Measurements from ENCODE around the gene OST4.
"Not testable (repeated sequence)": the region's sequence is repeated elsewhere in the genome, so short reads cannot be mapped to it uniquely, and the experiment has no call there.

Gene OST4
- long read RNA-seq, transcript OST4-203 (3 exons, 561 nt): major isoform, 33 of 35 reads
- long read RNA-seq, partial matches to known transcripts: 0 of 35 reads
- long read RNA-seq, other reads (novel, unspliced or antisense): 1 of 35 reads

GRCh38 chr2:27071277-27071989, at the start of gene OST4:
Gene OST4 (minus strand): TSS chr2:27071654.
- TF ChIP-seq SPI1 (IDR thresholded peaks at IDR 0.05; ENCODE audit: borderline replicate concordance, low read depth): no peak
- peak; percentile 89 for TF ChIP-seq GABPA (IDR thresholded peaks at IDR 0.05; ENCODE audit: low read depth)
- TF ChIP-seq POLR2AphosphoS5 (IDR thresholded peaks at IDR 0.05; ENCODE audit: low read depth): peak; percentile 70; the same call in 1 of the 2 replicates
- TF ChIP-seq CTCF (IDR thresholded peaks at IDR 0.05; ENCODE audit: insufficient read depth, low read length): no peak
- TF ChIP-seq REST (IDR thresholded peaks at IDR 0.05; ENCODE audit: insufficient replicate concordance, low read depth): no peak
- H3K27ac ChIP-seq (replicated peaks): peak within 1 kb of the TSS; percentile 74
- DNase-seq (ENCODE audit: low read depth in 1 of 2, low spot score in 1 of 2): peak; percentile 88 to 89
- no peaks in the 10 kb centered on the region for H3K27me3 ChIP-seq (ENCODE audit: insufficient read depth, poor library complexity, severe bottlenecking)
- H3K4me3 ChIP-seq (replicated peaks; ENCODE audit: insufficient read depth, low read length): peak within 1 kb of the TSS; percentile 92

GRCh38 chr2:27119330-27119670, 47.8 kb upstream of the OST4 start:
- H3K27me3 ChIP-seq (ENCODE audit: insufficient read depth, poor library complexity, severe bottlenecking); H3K27ac ChIP-seq (replicated peaks): not testable (repeated sequence)

GRCh38 chr2:27118525-27119329, 47.3 kb upstream of the OST4 start, which contains the start of gene CGREF1:
Gene CGREF1 (minus strand): TSS chr2:27119128. CDS start chr2:27104366, 14,762 bp downstream.
- Histone ChIP-seq H3K27ac (replicated peaks) (no peak within 1 kb of the TSS; the same call in 1 of the 2 replicates), H3K27me3 (ENCODE audit: insufficient read depth, poor library complexity, severe bottlenecking) (no peaks in the 10 kb centered on the region), H3K4me3 (replicated peaks; ENCODE audit: insufficient read depth, low read length) (peak within 1 kb of the TSS; percentile 54)
- TF ChIP-seq POLR2AphosphoS5 (IDR thresholded peaks at IDR 0.05; ENCODE audit: low read depth) (peak; percentile 42; the same call in 1 of the 2 replicates), GABPA (IDR thresholded peaks at IDR 0.05; ENCODE audit: low read depth) (no peak)
- DNase-seq (ENCODE audit: low read depth in 1 of 2, low spot score in 1 of 2): peak in 1 of 2 experiments; percentile 61

More at GRCh38 chr2:27119330-27119670, 47.8 kb upstream of the OST4 start:
- not testable (repeated sequence) for DNase-seq (ENCODE audit: low read depth in 1 of 2, low spot score in 1 of 2)
- H3K4me3 ChIP-seq (replicated peaks; ENCODE audit: insufficient read depth, low read length): peak overlapping the region; percentile 54

- H3K4me3 ChIP-seq (replicated peaks; ENCODE audit: insufficient read depth, low read length): peak overlapping the region; percentile 54
Observed at GRCh38 chr2:27117995-27118524, 46.6 kb upstream of the OST4 start.

More at GRCh38 chr2:27117995-27118524, 46.6 kb upstream of the OST4 start:
- DNase-seq (ENCODE audit: low read depth in 1 of 2, low spot score in 1 of 2): no peak
- TF ChIP-seq SPI1 (IDR thresholded peaks at IDR 0.05; ENCODE audit: borderline replicate concordance, low read depth) (no peak), REST (IDR thresholded peaks at IDR 0.05; ENCODE audit: insufficient replicate concordance, low read depth) (no peak), POLR2AphosphoS5 (IDR thresholded peaks at IDR 0.05; ENCODE audit: low read depth) (no peak), CTCF (IDR thresholded peaks at IDR 0.05; ENCODE audit: insufficient read depth, low read length) (no peak), GABPA (IDR thresholded peaks at IDR 0.05; ENCODE audit: low read depth) (no peak)
- Histone ChIP-seq H3K27me3 (ENCODE audit: insufficient read depth, poor library complexity, severe bottlenecking) (no peaks in the 10 kb centered on the region), H3K27ac (replicated peaks) (no peak overlapping the region)

Data from HL-60 (cell line).